SIG-M5 treated with dmso at 0.1 percent for 504 hours (cell line): ENCODE data around the gene BBS9.
"Not testable (repeated sequence)": the region's sequence is repeated elsewhere in the genome, so short reads cannot be mapped to it uniquely, and the experiment has no call there.

Experiments used
- DNase-seq: peaks from one replicate; lab custom pipeline; 2025; ENCODE audit not compliant: unreplicated experiment; lab: John Stamatoyannopoulos, UW

The BBS9 gene

GRCh38 chr7:33423646-33424020 lies 294.3 kb downstream of the BBS9 start:
- DNase-seq: peak; percentile 56

GRCh38 chr7:33425395-33425794 lies 296.0 kb downstream of the BBS9 start:
- DNase-seq: no peak

GRCh38 chr7:33425929-33426678 lies 296.7 kb downstream of the BBS9 start:
- no peak for DNase-seq

- DNase-seq: no peak
Measured at GRCh38 chr7:33428415-33428814, 299.1 kb downstream of the BBS9 start.

- DNase-seq: no peak
Measured at GRCh38 chr7:33431543-33431942, 302.2 kb downstream of the BBS9 start.

GRCh38 chr7:33432821-33433220 lies 303.5 kb downstream of the BBS9 start:
- no peak for DNase-seq

- no peak for DNase-seq
Measured at GRCh38 chr7:33433357-33433756, 304.0 kb downstream of the BBS9 start.

GRCh38 chr7:33444511-33444910 lies 315.1 kb downstream of the BBS9 start:
- no peak for DNase-seq

- DNase-seq: no peak
Measured at GRCh38 chr7:33446551-33446950, 317.2 kb downstream of the BBS9 start.

GRCh38 chr7:33448035-33448434 lies 318.7 kb downstream of the BBS9 start:
- no peak for DNase-seq

GRCh38 chr7:33449847-33450246 lies 320.5 kb downstream of the BBS9 start:
- DNase-seq: no peak

- no peak for DNase-seq
Measured at GRCh38 chr7:33452805-33453502, 323.6 kb downstream of the BBS9 start.

GRCh38 chr7:33457039-33457438 lies 327.7 kb downstream of the BBS9 start:
- DNase-seq: no peak

GRCh38 chr7:33458581-33458980 lies 329.2 kb downstream of the BBS9 start:
- no peak for DNase-seq

GRCh38 chr7:33459340-33459751 lies 330.0 kb downstream of the BBS9 start:
- peak; percentile 63 for DNase-seq

GRCh38 chr7:33463131-33463530 lies 333.8 kb downstream of the BBS9 start:
- no peak for DNase-seq

- DNase-seq: no peak
Measured at GRCh38 chr7:33466203-33466602, 336.8 kb downstream of the BBS9 start.

- no peak for DNase-seq
Measured at GRCh38 chr7:33471636-33472242, 342.4 kb downstream of the BBS9 start.

- no peak for DNase-seq
Measured at GRCh38 chr7:33472348-33473025, 343.1 kb downstream of the BBS9 start.

- no peak for DNase-seq
Measured at GRCh38 chr7:33477719-33478480, 348.5 kb downstream of the BBS9 start.

- DNase-seq: not testable (repeated sequence)
Measured at GRCh38 chr7:33484476-33484875, 355.1 kb downstream of the BBS9 start.
